ENCODE results near the gene RASSF3.
"Not testable (repeated sequence)": the region's sequence is repeated elsewhere in the genome, so short reads cannot be mapped to it uniquely, and the experiment has no call there.

RASSF3 gene

DNA sequence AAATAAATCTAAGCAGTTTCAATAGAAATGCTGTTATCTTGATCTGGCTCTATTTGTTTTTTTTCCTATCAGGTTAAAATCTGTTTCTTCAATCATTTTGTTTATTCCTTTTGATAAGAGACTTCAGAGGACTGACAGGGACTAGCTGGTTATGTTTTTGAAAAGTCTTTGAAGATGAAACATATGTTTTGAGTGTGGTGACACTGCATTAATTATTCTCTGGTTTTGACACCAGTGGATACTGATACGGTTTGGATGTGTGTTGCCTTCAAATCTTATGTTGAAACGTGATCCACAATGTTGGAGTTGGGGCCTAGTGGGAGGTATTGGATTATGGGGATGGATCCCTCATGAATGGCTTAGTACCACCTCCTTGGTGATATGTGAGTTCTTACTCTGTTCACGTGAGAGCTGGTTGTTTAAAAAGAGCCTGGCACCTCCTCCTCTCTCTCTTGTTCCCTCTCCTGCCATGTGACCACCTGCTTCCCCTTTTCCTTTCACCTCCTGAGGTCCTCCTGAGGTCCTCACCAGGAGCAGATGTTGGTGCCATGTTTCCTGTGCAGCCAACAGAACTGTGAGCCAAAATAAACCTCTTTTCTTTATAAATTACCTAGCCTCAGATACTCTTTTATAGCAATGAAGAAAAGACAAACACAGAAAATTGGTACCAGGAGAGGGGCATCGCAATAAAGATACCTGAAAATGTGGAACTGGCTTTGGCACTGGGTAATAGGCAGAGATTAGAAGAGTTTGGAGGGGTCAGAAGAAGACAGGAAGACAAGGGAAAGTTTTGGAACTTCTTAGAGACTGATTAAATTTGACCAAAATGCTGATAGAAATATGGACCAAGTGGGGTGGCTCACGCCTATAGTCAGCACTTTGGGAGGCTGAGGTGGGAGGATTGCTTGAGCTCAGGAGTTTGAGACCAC, 23.0 kb downstream of the RASSF3 start:
- no peak for DNase-seq (ENCODE audit: low read depth, low spot score)

DNA sequence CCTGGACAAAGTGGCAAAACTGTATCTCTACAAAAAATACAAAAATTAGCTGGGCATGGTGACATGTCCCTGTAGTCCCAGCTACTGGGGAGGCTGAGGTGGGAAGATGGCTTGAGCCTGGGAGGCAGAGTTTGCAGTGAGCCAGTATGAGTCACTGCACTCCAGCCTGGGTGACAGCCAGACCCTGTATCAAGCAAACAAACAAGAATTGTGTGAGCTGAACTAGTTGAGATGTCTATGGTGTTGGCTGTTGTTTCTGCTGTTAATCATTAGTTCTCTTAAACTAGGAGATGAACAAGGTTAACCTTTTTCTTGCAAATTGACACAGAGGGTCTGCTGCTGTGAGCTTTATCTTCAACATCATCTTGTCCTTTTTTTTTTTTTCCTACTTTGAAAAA, 23.6 kb downstream of the RASSF3 start:
- DNase-seq (ENCODE audit: low read depth, low spot score), result no peak

DNA sequence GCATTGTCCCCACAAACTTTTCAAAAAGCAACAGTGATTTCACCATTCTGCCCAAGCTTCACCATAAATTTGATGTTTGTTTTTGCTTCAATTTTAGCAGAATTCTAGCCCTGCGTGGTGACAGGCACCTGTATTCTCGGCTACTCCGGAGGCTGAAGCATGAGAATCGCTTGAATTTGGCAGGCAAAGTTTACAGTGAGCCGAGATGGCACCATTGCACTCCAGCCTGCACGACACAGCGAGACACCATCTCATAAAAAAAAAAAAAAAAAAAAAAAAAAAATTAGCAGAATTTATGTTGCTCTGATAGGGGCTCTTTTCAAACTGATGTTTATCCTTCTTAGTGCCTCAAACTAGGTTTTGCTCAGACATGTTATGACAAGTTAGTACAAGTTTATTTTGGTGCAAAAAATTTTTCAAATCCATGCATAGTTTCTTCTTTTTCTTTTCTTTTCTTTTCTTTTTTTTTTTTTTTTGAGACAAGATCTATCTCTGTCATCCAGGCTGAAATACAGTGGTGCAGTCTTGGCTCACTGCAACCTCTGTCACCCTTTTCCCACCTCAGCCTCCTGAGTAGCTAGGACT, 24.3 kb downstream of the RASSF3 start:
- no peak for DNase-seq (ENCODE audit: low read depth, low spot score)

DNA sequence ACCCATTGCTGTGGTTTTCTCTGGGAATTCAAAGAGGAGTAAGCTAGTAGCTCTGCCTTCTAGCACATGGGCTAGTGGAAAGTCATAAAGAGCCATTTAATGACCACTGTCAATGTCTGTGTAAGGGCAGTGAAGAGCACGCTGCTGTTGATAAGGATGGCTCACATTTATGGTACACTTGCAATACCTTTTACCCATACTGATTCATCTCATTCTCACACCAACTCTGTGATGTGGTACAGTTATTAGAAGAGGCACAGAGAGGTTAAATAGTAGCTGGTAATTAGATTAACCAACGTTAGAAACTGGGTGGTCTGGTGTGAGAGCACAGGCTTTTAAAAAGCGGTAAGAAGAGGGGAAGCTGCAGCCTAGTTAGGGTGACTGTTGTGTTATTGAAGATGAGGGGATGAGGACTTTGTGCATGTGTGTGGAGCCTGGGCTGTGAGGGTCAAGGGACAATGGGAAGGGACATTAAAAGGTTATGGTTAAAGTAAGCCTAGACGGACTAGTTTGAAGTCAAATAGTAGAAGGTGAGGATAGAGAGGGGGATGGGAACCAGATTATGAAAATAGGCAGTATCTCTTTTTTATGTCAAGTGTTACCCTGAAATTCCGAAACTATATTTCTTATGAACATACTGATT, 25.2 kb downstream of the RASSF3 start:
- no peak for DNase-seq (ENCODE audit: low read depth, low spot score)

DNA sequence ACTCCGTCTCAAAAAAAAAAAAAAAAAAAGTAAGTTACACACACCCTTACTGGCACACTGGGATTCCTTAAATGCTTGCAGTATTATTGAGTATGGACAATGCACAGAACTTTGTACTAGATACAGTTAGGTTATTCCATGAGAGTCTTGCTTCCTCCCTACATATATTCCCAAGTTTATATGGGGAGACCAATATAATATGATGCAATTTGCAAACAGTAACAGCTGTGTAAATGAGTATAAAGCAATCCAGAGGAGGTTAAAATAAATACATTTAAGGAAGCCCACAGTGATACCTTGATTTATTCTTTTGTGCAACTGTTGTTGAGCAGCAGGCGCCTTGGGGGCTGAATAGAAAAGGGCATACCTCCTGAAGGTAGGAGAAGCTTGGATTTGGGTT, 26.6 kb downstream of the RASSF3 start:
- DNase-seq (ENCODE audit: low read depth, low spot score), result no peak

DNA sequence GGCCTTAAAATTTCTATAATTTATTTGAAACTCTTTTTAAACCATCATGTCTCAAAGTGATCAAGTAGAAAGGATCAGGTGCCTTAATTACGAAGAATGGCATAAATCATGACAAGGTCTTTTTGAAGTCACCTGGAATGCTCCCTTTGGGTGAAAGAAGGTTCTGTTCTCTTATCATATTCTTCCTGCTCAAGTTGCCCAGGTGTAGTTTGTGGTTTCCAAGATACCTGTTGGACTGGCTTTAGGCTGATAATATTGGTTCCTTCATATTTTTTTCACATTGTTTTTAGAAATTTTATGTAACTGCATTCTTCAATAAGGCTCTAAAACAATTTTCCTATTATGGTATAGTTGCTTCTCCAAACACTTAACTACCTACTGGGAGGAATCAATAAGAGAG, 29.2 kb downstream of the RASSF3 start:
- no peak for DNase-seq (ENCODE audit: low read depth, low spot score)

DNA sequence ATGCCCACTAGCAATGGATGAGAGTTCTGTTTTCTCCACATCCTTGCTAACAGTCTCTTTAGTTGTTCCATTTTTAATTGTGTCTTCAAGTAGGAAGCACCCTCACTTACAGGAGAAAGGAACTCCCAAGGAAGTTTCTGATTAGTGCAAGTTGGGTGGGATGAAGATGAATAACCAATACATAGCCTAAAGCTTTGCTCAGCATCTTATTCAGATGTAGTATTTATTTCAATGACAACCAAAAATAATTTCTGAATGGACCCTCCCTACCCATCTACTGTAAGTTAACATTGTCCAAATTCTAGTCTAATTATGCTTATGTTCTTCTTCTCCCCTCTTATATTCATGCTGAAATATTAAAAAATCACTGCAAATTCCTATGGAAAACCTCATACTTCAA, 36.0 kb downstream of the RASSF3 start:
- DNase-seq (ENCODE audit: low read depth, low spot score), result no peak

DNA sequence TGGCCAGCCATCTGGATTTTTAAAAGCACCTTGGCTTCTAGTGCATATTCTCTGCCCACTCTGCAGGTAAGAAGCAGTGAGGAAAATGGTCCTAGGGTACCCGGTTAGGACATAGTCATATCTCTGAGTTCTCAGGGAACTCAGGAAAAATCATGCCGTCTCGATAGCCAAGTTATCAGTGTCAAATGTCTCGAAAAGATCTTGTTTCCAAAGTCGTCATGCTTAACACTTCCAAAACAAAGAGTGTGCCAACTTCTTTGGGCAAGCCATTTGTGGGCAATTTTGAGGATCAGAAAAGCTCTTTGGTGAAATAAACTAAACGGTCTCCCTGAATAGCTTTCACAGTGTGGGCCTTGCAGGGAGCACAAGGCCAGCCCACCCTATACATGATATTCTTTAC, 39.2 kb downstream of the RASSF3 start:
- no peak for DNase-seq (ENCODE audit: low read depth, low spot score)

DNA sequence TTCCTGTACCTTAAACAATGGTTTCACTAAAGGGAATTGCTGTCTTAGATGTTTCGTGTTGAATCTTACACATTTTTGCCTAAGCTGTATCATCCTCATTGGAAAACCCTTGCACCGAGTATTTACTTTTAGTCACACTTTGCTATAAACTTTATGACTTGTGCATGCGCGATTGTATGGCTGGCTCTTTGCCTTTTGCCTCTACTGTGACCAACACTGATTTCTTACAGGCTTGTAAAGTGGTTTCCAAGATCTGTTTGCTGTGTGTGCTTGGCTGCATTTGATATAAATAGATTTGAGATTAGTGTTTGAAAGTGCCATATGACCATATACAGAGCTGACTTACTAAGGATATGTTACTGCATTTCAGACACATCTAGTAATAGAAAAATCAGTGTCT, 40.5 kb downstream of the RASSF3 start:
- no peak for DNase-seq (ENCODE audit: low read depth, low spot score)

DNA sequence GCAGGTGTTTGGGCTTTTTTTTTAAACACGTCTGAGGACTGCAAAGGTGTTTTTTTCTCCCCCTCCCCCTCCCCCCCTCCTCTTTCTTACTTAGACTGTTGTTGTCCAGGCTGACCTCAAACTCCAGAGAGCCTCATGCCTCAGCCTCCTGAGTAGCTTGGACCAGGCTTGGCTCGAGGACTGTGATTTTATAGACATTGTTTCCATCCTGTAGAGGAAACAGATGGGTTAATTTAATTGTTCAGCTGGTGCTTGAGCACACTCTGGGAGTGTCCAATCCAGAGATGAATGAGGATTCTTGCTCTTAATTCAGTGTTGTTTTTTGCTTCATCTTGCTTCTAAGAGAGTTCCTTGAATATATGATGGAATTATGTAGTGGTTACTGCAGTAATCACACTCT, 42.1 kb downstream of the RASSF3 start:
- no peak for DNase-seq (ENCODE audit: low read depth, low spot score)

DNA sequence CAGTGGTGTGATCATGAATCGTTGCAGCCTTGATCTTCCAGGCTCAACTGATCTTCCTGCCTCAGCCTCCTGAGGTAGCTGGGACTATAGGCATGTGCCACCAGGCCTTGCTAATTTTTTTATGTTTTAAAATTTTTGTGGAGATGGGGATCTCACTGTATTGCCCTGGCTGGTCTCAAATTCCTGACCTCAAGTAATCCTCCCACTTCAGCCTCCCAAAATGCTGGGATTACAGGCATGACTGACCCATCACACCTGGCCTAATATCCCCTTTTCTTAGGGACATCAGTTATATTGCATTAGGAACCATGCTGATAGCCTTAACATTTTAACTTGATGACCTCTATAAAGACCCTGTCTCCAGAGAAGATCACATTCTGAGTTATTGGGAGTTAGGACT, 42.8 kb downstream of the RASSF3 start:
- no peak for DNase-seq (ENCODE audit: low read depth, low spot score)

DNA sequence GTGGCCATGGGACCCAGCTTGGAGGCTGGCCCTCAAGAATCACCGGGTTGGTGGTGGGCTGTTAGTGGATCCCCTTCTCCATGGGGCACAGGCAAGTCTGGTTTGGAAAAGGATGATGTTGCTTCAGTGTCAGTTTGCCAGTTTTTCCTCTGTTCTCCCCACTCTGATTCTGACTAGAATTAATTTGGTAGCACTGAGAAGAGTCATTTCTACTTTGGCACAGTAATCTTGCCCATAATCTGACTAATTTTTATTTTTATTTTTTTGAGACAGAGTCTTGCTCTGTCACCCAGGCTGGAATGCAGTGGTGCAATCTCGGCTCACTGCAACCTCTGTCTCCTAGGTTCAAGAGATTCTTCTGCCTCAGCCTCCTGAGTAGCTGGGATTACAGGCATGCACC, 43.6 kb downstream of the RASSF3 start:
- not testable (repeated sequence) for DNase-seq (ENCODE audit: low read depth, low spot score)

DNA sequence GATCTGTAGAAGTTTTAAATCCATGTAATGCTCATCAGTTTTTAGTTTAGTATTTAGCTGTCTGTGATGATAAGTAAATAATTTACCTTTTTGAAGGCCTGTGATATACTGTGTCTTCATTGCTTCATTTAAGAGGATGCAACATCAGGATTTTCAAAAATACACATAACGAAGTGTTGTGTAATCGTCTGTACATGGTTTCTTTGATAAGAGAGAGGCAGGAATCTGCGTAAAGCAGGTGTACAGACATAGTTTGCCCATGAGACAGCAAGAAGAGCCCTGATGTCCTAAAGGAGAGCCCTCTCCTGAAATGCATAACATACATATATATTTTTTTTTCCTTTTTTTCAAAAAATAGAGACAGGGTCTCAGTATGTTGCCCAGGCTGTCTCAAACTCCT, 44.8 kb downstream of the RASSF3 start:
- DNase-seq (ENCODE audit: low read depth, low spot score), result no peak

DNA sequence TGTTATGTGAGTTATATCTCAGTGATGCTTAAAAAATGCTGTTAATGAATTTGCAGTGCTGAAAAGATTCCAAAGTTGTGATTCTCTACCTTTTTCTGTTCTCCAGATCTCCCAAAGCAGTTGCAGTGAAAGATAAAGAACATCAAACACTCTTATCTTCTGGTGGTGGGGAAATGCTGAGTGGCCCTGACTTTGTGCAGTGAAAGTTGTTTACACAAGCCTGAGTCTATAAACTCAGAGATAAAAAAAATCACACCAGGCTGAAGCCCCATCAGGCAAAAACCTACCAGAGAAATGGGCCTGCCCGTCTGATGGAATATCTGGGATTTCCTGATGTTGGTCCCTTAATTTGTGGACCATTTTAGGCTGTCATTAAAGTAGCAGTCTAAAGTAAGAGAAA, 46.1 kb downstream of the RASSF3 start:
- DNase-seq (ENCODE audit: low read depth, low spot score), result no peak

DNA sequence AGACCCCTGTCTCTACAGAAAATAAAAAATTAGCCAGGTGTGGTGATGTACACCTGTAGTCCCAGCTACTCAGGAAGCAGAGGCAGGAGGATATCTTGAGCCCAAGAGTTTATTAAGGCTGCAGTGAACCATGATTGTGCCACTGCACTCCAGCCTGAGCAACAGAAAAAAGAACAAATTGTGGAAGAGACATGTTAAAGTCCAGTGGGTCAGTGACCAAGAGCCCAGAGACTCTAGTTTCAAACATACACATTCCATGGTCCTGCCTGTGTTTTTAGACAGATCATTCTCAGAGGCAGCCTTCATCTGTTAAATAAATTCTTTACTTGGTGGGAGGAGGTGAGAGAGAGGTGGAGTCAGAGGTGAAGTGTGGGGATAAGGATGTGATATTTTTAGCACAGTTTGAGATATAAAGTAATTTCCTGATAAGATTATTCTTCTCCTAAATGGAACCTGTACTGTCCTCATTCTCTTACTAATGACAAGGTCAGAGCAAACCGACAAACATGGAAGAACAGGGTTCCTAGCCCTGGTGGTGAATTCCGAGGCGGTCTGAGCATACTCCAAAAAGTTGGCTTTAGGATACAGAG, 48.7 kb downstream of the RASSF3 start:
- no peak for DNase-seq (ENCODE audit: low read depth, low spot score)

DNA sequence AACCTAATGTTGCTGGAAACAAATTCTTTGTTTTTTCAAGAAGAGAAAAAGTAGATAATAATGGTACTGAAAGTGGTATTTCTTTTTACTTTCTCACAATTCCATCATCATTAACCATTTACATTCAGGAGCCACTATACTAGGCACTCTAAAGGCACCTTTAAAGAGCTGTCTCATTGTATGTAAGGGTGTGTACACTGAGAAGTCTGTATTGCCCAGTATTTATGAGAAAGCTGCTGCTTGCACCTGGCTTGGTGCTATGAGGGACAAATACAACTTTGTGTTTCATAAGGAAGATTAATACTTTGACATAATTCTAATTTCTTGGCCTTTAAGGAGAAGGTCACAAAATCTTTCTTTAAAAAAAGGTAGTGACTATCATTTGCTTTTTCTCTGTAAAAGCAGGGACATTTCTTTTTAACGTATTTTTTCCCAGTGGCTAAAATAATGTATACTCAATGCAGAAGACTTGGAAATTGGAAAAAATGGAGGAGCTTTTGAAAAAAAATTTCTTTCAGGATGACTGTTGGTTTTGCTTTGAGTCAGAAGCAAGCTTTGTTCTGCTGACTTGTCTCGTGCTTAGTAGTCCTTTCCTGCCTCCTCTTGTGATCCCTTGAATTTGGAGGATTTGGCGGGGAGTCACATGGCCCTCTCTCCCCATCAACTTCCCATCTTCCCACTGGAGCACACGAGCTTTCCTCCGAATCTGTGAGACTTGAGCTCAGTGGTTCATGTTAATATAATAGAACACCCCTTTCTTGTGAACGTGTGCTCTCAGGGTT, 50.1 kb downstream of the RASSF3 start:
- DNase-seq (ENCODE audit: low read depth, low spot score), result no peak

DNA sequence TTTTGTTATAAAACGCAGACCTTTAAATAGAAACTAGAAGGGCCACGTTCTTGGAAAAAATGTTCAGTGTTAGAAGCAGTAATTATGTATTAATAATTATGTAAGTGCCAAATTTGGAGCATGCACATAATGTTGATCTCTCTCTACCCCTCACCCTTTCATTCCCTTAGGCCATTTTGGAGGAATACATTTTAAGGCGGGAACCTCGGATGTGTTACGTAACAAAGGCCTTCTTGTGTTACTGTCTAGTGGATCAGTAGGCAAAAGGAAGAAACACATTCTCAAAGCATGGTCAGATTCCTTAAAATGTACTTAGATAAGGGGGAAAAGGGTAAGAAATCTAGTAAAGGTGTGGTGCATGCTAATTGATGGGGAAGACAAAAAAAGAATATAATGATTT, 52.7 kb downstream of the RASSF3 start:
- DNase-seq (ENCODE audit: low read depth, low spot score), result no peak

DNA sequence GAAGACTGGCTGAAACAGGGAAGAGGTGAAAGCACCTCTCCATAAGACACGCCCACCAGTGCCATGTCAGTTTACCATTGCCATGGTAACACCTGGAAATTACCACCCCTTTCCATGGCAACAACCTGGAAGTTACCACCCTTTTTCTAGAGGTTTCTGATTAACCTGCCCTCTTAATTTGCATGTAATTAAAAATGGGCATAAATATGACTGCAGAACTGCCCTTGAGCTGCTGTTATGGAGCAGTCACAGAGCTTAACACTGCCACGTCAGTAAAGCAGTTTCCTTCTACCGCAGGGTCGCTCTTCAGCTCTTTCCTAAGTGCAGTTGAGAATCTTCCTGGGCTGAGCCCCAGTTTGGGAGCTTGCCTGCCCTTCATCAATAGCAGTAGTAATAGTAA, 55.2 kb downstream of the RASSF3 start:
- peak; percentile 40 for DNase-seq (ENCODE audit: low read depth, low spot score)

DNA sequence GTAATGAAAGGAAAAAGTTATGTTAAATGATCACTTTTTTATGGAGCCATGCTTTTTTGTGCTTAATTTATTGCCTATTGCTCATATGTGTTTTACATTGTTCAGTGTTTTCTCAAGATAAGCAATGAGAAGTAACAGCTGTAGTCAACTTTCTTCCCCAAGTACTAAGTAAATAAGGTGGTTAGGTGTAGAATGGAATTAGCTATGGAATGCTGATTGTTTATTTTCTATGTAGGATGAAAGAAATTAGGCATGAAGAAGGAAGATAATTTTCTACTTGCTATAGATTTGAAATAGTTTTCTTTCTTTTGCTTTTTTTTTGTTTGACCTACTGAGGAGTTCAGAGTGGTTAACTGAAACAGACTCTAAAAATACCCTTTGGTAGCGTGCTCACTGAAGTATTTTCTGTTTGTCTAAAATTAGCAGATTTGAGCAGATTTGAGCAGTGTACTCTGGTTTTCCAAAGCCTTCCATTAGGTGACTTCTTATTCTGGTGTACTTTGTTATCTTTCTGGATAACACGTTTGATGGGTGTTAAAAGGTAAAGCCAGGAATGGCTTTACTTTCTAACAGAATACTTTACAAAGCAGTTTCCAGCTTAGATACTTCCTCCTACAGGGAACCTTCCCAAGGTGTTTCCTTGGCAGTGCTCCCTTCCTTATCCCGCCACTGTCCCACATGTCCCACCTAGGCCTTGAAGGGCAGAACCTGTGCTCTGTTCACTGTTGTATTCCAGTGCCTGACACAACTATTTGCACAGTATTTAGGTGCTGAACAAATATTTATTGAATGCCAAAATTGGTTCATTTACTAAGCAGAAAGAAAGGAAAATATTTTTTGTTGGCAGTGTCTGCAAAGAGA, 56.0 kb downstream of the RASSF3 start:
- no peak for DNase-seq (ENCODE audit: low read depth, low spot score)

DNA sequence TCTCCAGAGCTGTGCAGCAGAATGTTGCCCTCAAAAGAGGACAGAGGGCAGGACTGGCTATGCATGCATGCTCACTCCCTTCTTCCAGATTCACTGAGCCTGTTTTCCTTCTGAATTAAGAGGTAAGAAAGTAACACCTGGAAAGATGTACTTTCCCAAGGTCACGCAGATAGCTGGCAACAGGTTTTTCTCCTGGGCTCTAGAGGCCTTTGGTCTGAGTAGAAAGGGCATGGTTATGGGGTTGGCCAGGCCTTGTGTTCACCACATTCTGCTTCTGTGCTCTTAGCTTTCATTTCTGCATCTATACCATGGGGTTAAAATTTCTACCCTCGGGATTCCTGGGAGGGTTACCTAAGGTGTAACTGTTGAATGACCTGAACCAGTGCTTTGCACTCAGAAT, 57.5 kb downstream of the RASSF3 start:
- DNase-seq (ENCODE audit: low read depth, low spot score), result no peak

Measured in activated CD4-positive, CD25-positive, alpha-beta regulatory T cell treated with anti-CD3 and anti-CD28 coated beads, Interleukin-2, amount 50 U/mL, for 16 hours (primary cell).